Stimulated activated CD8-positive, alpha-beta memory T cell treated with anti-CD3 and anti-CD28 coated beads, Interleukin-7, amount 100 ng/mL, for 48 hours (primary cell): ENCODE data around the gene SPIN2B.
"Not testable (repeated sequence)": the region's sequence is repeated elsewhere in the genome, so short reads cannot be mapped to it uniquely, and the experiment has no call there.

Experiments used
- DNase-seq, 2 donors: peaks; one replicate each; pipeline ENCODE4 v3.0.0-alpha.2; 2020; ENCODE audit warnings: low read depth in 1 of 2; ENCODE audit errors: extremely low read depth in 1 of 2

SPIN2B gene

DNA sequence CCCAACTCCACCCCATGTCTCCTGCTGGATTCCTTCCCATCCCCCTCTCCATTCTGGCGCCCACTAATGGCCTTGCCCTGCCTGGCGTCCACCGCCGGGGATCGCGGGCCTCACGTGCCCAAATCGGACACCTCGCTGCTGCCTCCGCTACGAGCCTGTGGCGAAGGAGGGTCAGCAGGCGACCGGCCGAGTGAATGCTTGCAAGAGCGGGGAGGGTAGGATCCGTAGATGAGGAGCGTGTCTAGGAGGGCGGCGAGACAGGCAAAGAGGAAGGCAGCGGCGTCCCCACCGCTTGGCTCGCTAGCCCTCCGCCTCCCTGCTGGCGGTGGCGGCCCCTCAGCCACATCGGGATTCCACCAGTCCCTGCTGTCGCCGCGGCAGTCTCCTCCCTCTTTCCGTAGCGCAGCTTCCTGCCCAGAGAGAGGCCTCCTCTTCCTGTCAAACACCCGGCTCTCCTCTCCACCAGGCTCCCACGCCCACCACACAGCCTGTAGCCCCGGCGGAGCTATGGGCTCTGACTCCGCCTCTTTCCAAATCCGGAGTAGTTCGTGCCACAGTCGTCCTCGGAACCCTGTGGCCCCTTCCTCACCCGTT, at the start of gene SPIN2B:
Gene SPIN2B, minus strand, starts transcription at position 387 of the 594 bp plus-strand sequence.
- DNase-seq = peak; percentile 54 to 77

DNA sequence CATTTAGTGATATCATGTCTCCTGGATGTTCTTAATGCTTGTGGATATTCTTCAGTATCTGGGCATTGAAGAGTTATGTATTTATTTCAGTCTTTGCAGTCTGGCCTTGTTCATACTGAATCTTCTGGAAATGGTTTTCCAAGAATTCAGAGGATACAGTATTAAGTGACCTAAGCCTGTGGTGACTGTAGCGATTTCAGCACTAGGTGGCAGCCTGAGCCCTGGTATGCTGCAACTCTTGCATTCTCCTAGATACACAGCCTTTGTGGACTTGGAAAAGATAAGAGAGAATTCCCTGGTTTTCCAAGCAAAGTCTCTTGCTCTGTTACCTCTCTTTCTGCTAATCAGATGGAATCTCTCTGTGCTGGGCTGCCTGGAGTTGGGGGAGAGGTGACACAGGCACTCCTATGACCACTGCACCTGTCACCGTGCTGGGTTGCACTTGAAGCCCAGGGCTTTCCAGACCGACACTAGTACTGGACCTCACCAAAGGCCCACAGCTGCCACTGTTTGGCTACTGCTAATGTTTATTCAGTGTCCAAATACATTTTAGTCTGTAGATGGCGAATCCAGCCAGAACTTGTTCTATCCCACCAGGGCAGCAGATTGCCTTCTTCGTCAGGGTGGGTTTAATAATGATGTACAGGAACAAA, 35.2 kb upstream of the SPIN2B start:
- no peak for DNase-seq

DNA sequence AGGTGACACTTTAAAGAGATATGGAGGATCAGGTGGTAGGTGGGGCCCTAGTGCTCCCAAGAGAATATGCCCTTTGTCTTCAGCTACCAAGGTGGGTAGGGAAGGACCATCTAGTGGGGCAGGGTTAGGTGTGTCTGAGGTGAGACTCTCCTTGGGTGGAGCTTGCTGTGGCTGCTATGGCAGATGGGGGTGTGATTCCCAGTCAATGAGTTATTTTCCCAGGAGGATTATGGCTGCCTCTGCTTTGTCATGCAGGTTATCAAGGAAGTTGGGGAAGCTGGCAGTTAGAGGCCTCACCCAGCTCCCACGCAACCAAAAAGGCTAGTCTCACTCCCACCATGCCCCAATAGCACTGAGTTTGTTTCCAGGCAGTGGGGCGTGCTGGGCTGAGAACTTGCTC, 33.8 kb upstream of the SPIN2B start:
- no peak for DNase-seq

DNA sequence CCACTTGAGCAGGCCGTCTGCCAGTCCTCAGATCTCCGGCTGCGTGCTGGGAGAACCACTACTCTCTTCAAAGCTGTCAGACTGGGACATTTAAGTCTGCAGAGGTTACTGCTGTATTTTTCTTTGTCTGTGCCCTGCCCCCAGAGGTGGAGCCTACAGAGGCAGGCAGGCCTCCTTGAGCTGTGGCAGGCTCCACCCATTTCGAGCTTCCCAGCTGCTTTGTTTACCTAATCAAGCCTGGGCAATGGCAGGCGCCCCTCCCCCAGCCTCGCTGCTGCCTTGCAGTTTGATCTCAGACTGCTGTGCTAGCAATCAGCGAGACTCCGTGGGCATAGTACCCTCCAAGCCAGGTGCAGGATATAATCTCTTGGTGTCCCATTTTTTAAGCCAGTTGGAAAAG, 30.9 kb upstream of the SPIN2B start:
- DNase-seq = not testable (repeated sequence)

DNA sequence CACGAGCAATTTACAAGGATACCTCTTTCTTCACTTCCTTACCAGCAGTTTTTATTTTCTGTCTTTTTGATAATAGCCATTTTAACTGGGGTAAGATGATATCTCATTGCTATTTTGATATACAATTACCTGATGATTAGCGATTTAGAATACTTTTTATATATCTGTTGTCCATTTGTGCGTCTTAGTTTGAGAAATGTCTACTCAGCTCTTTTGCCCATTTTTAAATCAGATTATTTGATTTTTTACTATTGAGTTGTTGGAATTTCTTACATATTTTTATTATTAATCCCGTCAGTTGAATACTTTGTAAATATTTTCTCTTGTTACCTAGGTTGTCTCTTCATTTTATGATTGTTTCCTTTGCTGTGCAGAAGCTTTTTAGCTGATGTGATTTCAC, 17.3 kb upstream of the SPIN2B start:
- no peak for DNase-seq

DNA sequence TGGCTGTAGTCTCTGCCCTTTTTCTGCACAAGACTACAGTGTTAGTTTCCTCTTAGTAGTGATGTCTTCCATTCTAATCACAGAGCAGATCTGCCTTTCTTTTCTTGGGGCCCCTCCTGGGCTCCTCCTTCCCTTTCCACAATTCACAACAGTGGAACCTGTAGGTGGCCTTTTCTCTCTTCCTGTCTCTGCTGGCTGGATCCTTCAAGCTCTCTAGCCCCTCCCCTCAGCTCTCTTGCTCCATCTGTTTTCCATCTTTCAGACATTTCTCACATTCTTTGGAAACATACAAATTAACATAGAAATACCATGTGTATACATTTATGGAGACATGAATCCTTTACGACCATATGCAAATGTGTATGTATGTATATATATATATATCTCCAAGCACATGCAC, 16.2 kb upstream of the SPIN2B start:
- no peak for DNase-seq

DNA sequence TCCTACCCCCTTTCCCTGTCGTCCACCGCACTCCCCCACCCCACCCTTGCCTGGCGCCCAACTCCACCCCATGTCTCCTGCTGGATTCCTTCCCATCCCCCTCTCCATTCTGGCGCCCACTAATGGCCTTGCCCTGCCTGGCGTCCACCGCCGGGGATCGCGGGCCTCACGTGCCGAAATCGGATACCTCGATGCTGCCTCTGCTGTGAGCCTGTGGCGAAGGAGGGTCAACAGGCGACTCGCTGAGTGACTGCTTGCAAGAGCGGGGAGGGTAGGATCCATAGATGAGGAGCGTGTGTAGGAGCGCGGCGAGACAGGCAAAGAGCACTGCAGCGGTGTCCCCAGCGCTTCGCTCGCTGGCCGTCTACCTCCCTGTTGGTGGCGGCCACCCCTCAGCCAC, 15.7 kb upstream of the SPIN2B start, which contains the start of gene SPIN2A:
Gene SPIN2A, minus strand, starts transcription at position 325 of the 400 bp plus-strand sequence. CDS start 800 bp downstream, outside the sequence.
- DNase-seq = not testable (repeated sequence)

DNA sequence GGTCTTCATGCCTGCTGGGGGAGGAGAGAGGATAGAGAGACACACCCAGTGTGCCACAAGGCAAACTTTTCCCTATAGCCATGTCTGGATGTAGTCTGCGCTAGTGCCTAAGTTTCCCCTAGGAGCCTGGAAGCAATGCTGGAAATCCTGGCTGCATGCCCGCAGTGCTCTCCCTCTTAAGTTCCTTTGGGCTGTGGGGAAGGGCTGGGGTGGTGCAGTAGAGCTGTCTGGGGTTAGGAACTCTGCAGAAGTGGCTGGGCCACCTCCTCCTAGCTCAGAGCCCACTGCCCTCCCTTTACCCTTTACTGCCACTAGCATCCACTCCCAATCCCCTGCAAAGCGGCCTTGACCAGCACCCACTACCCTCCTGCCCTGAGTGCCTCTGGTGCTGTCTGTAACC, 15.2 kb upstream of the SPIN2B start:
- not testable (repeated sequence) for DNase-seq

DNA sequence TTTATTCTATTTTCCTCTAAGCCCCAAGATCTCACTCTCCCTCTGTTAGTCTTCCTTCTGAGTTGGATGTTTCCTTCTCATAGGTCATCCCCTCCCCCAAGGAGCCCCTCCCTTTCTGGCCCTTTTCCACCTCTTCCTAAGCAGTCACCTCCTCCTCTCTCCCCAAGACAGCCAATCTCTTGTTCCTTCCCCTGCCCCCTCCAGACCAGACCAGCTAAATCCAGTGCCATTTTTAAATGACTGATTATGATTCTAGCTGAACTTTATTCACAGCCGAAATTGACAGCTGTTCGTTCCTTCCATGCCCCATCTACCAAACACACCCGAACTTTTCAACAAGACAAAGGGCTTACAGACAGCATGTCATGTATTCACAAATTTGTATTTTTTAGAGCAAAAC, 13.9 kb upstream of the SPIN2B start:
- DNase-seq = no peak

DNA sequence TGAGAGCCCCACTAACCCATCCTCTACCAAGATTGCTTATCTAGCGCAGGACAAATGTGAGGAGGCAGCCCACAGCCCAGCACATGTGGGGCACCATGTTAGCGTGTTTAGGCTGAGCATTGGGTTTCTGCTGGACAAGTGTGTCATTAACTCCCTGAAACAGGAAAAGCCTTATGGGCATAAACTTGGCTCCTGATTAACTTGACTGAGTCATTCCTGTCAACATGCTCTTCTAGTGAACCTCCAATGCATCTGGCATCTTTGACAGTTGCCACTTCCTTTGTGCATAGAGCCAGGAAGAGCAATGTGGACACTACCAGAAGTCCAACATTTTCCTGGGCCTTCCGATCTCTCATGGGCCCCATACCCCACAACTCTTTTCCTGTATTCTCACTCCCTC, 13.4 kb upstream of the SPIN2B start:
- DNase-seq = no peak

DNA sequence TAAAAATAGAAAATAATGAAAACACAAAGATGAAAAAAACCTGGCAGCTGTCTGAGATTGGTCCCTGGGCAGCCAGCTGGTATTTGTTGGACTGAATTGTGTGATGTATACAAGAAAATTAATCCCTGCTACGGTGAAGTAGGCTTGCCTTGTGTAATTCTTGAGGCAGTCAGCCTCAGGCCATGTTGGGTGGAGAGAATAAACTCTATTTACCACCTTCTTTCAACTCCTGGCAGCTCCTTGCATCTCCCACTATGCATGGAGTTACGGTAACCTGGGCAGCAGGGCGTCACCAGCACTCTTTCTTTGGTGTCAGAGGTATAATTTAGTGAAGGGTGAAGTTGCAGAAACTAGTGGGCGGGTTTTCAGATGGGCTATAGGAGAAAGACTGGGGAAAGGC, 12.4 kb upstream of the SPIN2B start:
- DNase-seq = no peak

DNA sequence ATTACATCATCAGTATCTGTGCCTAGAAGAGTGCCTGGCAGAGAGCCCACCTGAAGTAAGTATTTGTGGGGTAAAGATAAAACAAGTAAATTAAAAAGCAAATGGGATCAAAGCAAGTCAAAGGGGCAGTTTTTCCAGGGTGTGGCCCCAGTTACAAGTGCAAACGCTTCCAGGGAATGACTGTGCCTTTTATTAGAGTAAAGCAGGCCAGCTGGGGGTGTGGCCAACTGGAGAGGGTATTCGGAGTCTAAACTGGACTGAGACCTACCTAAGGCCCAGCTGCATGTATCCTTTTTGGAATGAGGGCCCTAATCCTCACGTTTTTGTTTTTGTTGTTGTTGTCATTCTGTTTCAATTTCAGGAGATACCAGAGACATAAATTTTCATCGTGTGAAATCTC, 11.9 kb upstream of the SPIN2B start:
- DNase-seq = not testable (repeated sequence)

DNA sequence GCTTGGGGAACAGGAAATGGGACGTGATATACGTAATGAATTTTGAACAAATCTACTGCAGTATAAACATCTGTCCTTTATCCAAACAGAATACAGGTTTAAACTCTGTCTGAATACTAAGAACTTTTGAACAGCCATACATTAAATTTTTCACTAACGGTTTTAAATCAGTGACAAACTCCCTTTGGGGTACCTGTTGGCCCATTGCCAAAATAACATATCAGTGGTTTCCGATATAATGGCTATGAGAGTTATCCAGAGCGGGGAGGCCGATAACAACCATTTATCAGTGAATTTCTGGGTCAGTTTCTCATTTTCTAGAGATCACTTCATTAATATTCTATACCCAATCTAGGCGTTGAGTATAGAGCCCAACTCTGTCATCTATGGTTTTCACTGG, 10.7 kb upstream of the SPIN2B start:
- no peak for DNase-seq

DNA sequence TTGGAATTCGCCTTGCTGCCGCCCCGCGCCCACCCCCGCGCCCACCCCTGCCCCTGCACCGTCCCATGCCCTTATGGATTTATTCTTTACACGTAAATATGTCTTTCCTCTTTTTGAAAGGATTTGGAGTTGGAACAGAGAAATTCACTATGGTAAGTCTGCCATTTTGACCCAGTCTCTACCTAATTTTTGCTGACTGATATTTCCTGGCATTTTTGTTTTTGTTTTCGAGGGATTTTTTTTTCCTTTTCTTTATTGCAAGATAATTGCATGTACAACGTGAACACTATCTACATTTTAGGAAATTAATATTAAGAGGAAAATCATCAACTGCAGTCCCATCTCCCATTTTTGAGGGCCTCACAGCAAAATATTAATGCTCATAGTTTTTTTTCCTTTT, 468 bp upstream of the SPIN2B start:
- DNase-seq = no peak

DNA sequence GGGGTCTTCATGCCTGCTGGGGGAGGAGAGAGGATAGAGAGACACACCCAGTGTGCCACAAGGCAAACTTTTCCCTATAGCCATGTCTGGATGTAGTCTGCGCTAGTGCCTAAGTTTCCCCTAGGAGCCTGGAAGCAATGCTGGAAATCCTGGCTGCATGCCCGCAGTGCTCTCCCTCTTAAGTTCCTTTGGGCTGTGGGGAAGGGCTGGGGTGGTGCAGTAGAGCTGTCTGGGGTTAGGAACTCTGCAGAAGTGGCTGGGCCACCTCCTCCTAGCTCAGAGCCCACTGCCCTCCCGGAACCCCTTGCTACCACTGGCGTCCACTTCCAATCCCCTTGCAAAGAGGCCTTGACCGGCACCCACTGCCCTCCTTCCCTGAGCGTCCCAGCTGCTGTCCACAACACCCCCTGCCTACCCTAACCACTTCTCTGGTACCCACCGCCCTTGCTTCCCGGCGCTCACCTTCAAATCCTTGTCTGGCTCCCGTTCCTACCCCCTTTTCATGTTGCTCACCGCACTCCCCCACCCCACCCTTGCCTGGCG, 658 bp downstream of the SPIN2B start:
- not testable (repeated sequence) for DNase-seq

DNA sequence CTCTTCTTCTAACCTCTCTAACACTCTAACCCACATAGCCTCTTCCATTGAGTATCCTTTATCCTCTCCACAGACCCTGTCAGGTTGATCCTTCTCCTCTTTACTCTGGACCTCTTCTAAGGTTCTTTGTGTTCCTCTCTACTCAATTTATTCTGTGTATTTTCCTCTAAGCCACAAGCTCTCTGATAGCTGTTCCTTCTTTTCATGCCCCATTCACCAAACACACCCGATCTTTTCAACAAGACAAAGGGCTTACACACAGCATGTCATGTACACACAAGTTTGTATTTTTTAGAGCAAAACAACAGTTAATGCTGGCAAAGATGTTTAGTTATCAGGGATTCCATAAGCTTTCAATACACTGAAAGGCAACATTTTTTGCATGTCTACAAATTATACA, 1.9 kb downstream of the SPIN2B start:
- DNase-seq = no peak

DNA sequence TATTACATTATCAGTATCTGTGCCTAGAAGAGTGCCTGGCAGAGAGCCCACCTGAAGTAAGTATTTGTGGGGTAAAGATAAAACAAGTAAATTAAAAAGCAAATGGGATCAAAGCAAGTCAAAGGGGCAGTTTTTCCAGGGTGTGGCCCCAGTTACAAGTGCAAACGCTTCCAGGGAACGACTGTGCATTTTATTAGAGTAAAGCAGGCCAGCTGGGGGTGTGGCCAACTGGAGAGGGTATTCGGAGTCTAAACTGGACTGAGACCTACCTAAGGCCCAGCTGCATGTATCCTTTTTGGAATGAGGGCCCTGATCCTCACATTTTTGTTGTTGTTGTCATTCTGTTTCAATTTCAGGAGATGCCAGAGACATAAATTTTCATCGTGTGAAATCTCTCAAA, 3.8 kb downstream of the SPIN2B start:
- not testable (repeated sequence) for DNase-seq

DNA sequence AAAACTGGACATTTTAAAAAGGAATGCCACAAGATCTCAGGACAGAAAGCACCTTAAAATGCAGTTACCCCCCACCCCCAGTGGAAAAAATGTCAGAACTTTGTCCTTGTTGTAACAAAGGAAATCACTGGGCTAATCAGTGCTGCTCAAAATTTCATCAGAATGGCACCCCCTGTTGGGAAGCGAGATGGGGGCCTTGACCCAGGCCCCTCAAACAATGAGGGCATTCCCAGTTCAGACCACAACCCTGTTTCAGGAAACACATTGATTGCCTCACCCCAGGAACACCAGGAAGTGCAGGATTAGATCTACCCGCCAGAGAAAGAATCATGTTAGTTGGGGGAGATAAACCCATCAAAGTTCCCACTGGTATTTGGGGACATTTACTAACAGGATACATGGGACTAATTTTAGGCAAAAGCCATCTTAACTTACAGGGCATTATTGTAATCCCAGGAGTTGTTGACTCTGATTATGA, 16.4 kb downstream of the SPIN2B start:
- no peak for DNase-seq

DNA sequence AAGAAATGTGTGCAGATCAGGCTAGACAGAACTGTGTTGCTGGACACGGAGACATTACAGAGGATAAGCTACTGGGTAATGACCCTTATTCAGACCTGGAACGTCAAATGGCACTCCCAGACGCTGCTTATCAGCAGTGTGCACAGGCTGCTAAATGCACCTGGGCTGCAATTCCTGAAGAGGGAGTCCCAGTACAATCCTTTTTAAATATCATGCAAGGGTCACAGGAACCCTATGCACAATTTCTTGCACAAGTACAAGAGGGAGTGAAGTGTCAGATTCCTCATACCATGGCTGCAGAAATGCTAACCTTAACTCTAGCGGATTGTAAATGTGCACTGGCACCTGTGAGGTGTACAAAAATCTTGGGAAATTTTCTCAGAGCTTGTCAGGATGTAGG, 16.9 kb downstream of the SPIN2B start:
- no peak for DNase-seq

DNA sequence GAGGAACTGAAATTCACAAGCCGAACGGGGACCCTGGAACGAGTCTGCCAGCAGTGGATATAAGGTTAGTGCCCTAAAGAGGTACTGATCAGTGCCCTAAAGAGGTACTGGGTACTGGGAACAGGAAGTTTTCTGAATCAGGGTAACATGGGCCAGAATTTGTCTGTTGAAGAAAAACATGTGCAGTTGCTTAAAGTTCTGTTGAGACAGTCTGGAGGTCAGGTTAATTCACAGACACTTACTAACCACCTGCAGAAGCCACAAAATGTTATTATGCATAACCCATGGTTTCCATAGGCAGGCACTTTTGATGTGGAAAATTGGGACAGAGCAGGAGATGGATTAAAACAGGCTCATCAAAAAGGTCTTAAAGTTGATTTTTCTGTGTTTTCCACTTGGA, 17.9 kb downstream of the SPIN2B start:
- DNase-seq = no peak

DNA sequence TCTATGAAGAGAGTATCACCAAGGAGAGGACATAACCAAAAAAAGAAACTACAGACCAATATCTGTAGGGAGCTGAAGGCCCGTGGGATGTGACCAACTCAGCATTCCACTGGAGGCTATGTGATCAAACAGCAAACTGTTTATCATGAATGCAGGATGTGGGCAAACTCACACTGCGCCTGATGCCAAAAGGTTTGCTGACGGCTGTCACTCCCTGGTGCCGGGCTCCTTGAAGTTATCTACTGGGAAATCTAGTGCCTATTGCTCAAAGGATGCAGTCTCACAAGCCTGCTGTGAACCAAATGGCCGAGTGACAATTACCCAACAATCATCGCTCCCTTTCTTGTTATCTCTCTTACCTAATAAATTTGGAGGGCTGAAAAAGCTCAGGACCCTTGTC, 18.4 kb downstream of the SPIN2B start:
- not testable (repeated sequence) for DNase-seq

DNA sequence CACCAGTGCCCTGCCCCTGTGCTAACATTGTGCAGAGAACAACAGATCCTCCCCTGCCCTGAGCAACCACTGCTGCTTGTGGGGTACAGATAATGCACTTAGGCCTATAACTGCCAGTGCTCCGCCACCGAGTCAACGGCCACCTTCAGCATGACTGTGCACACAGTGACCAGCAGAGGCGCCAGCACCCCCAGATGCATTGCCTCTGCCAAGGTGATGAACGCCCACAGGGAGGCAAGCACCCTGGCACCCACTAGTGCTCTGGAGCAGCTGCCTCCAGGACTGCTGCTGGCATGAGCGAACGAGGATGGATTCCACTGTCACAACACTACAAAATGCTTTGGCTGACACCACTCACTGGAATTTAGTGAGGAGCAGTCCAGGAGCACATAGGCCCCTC, 38.2 kb downstream of the SPIN2B start:
- no peak for DNase-seq
